HG02981 (cell line): ENCODE measurements around the gene DHH.

Experiments used
- ATAC-seq: cut with Tn5 transposase; IDR thresholded peaks from one replicate; pipeline ENCODE4 v1.9.1; 2021; ENCODE audit warnings: mild to moderate bottlenecking, moderate library complexity; ENCODE audit not compliant: unreplicated experiment

DHH gene

GRCh38 chr12:49051777-49052438 lies 42.7 kb downstream of the DHH start:
- no peak for ATAC-seq

- no peak for ATAC-seq
Observed at GRCh38 chr12:49051373-49051764, 43.2 kb downstream of the DHH start.

GRCh38 chr12:49050507-49051372 lies 43.9 kb downstream of the DHH start:
- no peak for ATAC-seq

GRCh38 chr12:49049566-49050224 lies 44.9 kb downstream of the DHH start:
- ATAC-seq: no peak

GRCh38 chr12:49048953-49049352 lies 45.6 kb downstream of the DHH start:
- no peak for ATAC-seq

- no peak for ATAC-seq
Observed at GRCh38 chr12:49046129-49046895, 48.3 kb downstream of the DHH start.

- ATAC-seq: no peak
Observed at GRCh38 chr12:49044660-49045059, 49.9 kb downstream of the DHH start.

- no peak for ATAC-seq
Observed at GRCh38 chr12:49043856-49044258, 50.7 kb downstream of the DHH start.

GRCh38 chr12:49043241-49043640 lies 51.4 kb downstream of the DHH start:
- ATAC-seq: no peak

- ATAC-seq: no peak
Observed at GRCh38 chr12:49041881-49042484, 52.6 kb downstream of the DHH start.

- ATAC-seq: no peak
Observed at GRCh38 chr12:49041036-49041880, 53.3 kb downstream of the DHH start.

- ATAC-seq: no peak
Observed at GRCh38 chr12:49040364-49040855, 54.2 kb downstream of the DHH start.

- no peak for ATAC-seq
Observed at GRCh38 chr12:49039421-49040363, 54.9 kb downstream of the DHH start.

GRCh38 chr12:49038291-49038955 lies 56.2 kb downstream of the DHH start:
- no peak for ATAC-seq

GRCh38 chr12:49037947-49038237 lies 56.7 kb downstream of the DHH start:
- no peak for ATAC-seq

GRCh38 chr12:49037111-49037946 lies 57.3 kb downstream of the DHH start:
- ATAC-seq: no peak
